ENCODE measurements around the gene LY86. TPM values are rescaled to one million over a fixed set of nuclear protein-coding genes. Genes with fewer than 3 reads are reported as not detected.

LY86 gene
- total and polyA plus RNA-seq, 2 experiments from 2014 or later, result not detected

GRCh38 chr6:6546318-6547109 lies 42.0 kb upstream of the LY86 start:
- H3K9me3 ChIP-seq (ENCODE audit: low read depth), result no peaks in the 10 kb centered on the region
- no peak overlapping the region for H3K27ac ChIP-seq
- no peaks in the 10 kb centered on the region for H3K36me3 ChIP-seq
- no peaks in the 10 kb centered on the region for H3K4me1 ChIP-seq (ENCODE audit: low read depth)
- peak; percentile 41 to 68 for DNase-seq (ENCODE audit: low read depth in 1 of 2, low spot score in 1 of 2)
- TF ChIP-seq, protein P1, sequence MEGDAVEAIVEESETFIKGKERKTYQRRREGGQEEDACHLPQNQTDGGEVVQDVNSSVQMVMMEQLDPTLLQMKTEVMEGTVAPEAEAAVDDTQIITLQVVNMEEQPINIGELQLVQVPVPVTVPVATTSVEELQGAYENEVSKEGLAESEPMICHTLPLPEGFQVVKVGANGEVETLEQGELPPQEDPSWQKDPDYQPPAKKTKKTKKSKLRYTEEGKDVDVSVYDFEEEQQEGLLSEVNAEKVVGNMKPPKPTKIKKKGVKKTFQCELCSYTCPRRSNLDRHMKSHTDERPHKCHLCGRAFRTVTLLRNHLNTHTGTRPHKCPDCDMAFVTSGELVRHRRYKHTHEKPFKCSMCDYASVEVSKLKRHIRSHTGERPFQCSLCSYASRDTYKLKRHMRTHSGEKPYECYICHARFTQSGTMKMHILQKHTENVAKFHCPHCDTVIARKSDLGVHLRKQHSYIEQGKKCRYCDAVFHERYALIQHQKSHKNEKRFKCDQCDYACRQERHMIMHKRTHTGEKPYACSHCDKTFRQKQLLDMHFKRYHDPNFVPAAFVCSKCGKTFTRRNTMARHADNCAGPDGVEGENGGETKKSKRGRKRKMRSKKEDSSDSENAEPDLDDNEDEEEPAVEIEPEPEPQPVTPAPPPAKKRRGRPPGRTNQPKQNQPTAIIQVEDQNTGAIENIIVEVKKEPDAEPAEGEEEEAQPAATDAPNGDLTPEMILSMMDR (IDR thresholded peaks at IDR 0.05; ENCODE audit: low read depth, low read length), result no peak
- H3K4me3 ChIP-seq, result peak overlapping the region; percentile 22
- peaks cover 28% of the 10 kb centered on the region for H3K27me3 ChIP-seq

DNA sequence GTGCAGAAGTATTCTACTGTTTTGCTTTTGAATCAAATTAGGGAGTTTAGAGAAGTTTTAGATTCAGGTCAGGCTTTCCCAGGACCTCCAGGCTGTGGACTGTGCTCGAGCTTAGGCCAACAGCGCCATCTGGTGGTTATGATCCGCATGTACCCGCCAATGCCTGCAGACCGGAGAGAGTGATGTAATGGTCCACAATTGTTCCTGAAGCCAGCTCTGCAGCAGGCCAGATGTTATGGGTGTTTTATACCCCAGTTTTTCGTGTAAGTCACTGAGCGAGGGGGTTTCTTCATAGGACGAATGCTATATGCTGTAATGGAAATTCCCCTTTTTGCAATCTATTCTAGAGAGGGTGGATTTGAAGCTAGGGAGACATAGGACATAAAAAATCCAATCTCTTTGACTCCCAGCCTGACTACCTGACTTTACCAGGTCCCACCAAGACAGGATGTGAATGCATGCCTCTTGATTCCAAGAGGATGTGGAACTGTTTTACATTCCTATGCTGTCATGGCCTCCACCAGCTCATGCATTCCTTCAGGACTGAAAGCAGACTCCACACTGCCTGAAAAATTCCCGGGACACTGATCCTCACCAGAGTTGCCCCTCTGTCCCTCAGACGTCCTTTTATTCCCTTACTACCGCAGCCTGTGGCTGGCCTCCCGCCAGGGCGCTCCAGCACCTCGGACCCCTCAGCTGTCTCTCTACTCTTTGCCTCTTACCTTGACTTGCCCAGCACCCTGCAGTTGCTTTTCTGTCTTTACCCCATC lies 41.2 kb upstream of the LY86 start:
- TF ChIP-seq, protein P1 (IDR thresholded peaks at IDR 0.05; ENCODE audit: low read depth, low read length), result peak; percentile 88
- DNase-seq (ENCODE audit: low read depth in 1 of 2, low spot score in 1 of 2), result peak; percentile 90 to 91
- Histone ChIP-seq H3K27ac (no peak overlapping the region), H3K36me3 (no peaks in the 10 kb centered on the region), H3K4me1 (ENCODE audit: low read depth) (no peaks in the 10 kb centered on the region), H3K4me3 (peak overlapping the region; percentile 22), H3K9me3 (ENCODE audit: low read depth) (no peaks in the 10 kb centered on the region), H3K27me3 (peaks cover 28% of the 10 kb centered on the region)

- H3K27me3 ChIP-seq, result peaks cover 3% of the 10 kb centered on the region
- H3K4me1 ChIP-seq (ENCODE audit: low read depth), result no peaks in the 10 kb centered on the region
- DNase-seq (ENCODE audit: low read depth in 1 of 2, low spot score in 1 of 2), result peak in 1 of 2 donors; percentile 30
- H3K9me3 ChIP-seq (ENCODE audit: low read depth), result no peaks in the 10 kb centered on the region
- H3K4me3 ChIP-seq, result no peak overlapping the region
- H3K27ac ChIP-seq, result no peak overlapping the region
- TF ChIP-seq, protein P1 (IDR thresholded peaks at IDR 0.05; ENCODE audit: low read depth, low read length), result no peak
- no peaks in the 10 kb centered on the region for H3K36me3 ChIP-seq
Measured at GRCh38 chr6:6556161-6556737, 32.3 kb upstream of the LY86 start.

GRCh38 chr6:6556738-6557503 lies 31.6 kb upstream of the LY86 start:
- no peak overlapping the region for H3K4me3 ChIP-seq
- peaks cover 3% of the 10 kb centered on the region for H3K27me3 ChIP-seq
- H3K27ac ChIP-seq, result no peak overlapping the region
- no peaks in the 10 kb centered on the region for H3K36me3 ChIP-seq
- no peaks in the 10 kb centered on the region for H3K4me1 ChIP-seq (ENCODE audit: low read depth)
- DNase-seq (ENCODE audit: low read depth in 1 of 2, low spot score in 1 of 2), result peak; percentile 52 to 70
- no peaks in the 10 kb centered on the region for H3K9me3 ChIP-seq (ENCODE audit: low read depth)
- TF ChIP-seq, protein P1 (IDR thresholded peaks at IDR 0.05; ENCODE audit: low read depth, low read length), result peak; percentile 80

GRCh38 chr6:6557504-6557839 lies 31.0 kb upstream of the LY86 start:
- Histone ChIP-seq H3K27me3 (peaks cover 3% of the 10 kb centered on the region), H3K36me3 (no peaks in the 10 kb centered on the region), H3K9me3 (ENCODE audit: low read depth) (no peaks in the 10 kb centered on the region), H3K4me3 (no peak overlapping the region), H3K27ac (no peak overlapping the region), H3K4me1 (ENCODE audit: low read depth) (no peaks in the 10 kb centered on the region)
- TF ChIP-seq, protein P1 (IDR thresholded peaks at IDR 0.05; ENCODE audit: low read depth, low read length), result no peak
- no peak for DNase-seq (ENCODE audit: low read depth in 1 of 2, low spot score in 1 of 2)
